OCI-LY7 (cell line): ENCODE results near the gene DSTYK. TPM values are rescaled to one million over a fixed set of nuclear protein-coding genes. Genes with fewer than 3 reads are reported as not detected.

Experiments used
- BruUV-seq: library from RNA; stranded (reverse); fragments of 400-500 nt; replicated peaks from 2 replicates; lab custom pipeline; 2021; lab: Mats Ljungman, UMichigan
- CTCF ChIA-PET: fragments of 300-600 bp; sonication (Branson Sonifier 250); formaldehyde crosslinking; loops from one replicate; lab custom pipeline; 2022; ENCODE audit warnings: antibody characterized with exemption; ENCODE audit not compliant: unreplicated experiment; lab: Charles Lee
- POLR2A ChIA-PET: fragments of 300-600 bp; sonication (Branson Sonifier 250); formaldehyde crosslinking; loops from one replicate; lab custom pipeline; 2022; ENCODE audit warnings: antibody characterized with exemption; lab: Charles Lee
- DNase-seq: peaks from one replicate; pipeline ENCODE4 v3.0.0-alpha.2; 2015; ENCODE audit warnings: low spot score
- H2AFZ ChIP-seq: fragments of 200-600 bp; sonication (generic), shearing (Covaris generic); 2 replicates; pipeline ENCODE4 v1.6.1; 2014; ENCODE audit warnings: mild to moderate bottlenecking, antibody characterized with exemption, low read length, moderate library complexity
- H3K27ac ChIP-seq: fragments of 200-600 bp; sonication (generic); 2 replicates; pipeline ENCODE4 v1.5.1; 2014; ENCODE audit warnings: mixed run types, low read depth, mild to moderate bottlenecking, moderate library complexity, low read length, inconsistent platforms; ENCODE audit not compliant: poor library complexity, severe bottlenecking
- H3K36me3 ChIP-seq: fragments of 200-600 bp; sonication (generic); 2 replicates; pipeline ENCODE4 v1.6.1; 2014; ENCODE audit warnings: mild to moderate bottlenecking, antibody characterized with exemption, low read length, moderate library complexity, mixed read lengths; ENCODE audit not compliant: insufficient read depth
- H3K4me1 ChIP-seq: fragments of 200-600 bp; sonication (generic); 2 replicates; pipeline ENCODE4 v1.5.1; 2014; ENCODE audit warnings: mild to moderate bottlenecking, low read length; ENCODE audit not compliant: insufficient read depth, poor library complexity, severe bottlenecking
- H3K4me2 ChIP-seq: fragments of 200-600 bp; sonication (generic); 2 replicates; pipeline ENCODE4 v1.6.1; 2014; ENCODE audit warnings: mild to moderate bottlenecking, low read length
- H3K4me3 ChIP-seq: fragments of 200-600 bp; sonication (generic); 2 replicates; pipeline ENCODE4 v1.5.1; 2014; ENCODE audit warnings: mild to moderate bottlenecking, low read depth, low read length; ENCODE audit not compliant: poor library complexity, severe bottlenecking
- H3K79me2 ChIP-seq: fragments of 200-600 bp; sonication (generic); 2 replicates; pipeline ENCODE4 v1.6.1; 2016; ENCODE audit warnings: low read depth, mild to moderate bottlenecking, low read length, moderate library complexity, mixed read lengths; ENCODE audit not compliant: insufficient read depth
- H3K9me2 ChIP-seq: fragments of 200-600 bp; sonication (generic); 2 replicates; pipeline ENCODE4 v1.6.1; 2016; ENCODE audit warnings: mild to moderate bottlenecking, low read length, mixed read lengths; ENCODE audit not compliant: insufficient read depth
- H3K9me3 ChIP-seq: fragments of 200-600 bp; sonication (generic); 2 replicates; pipeline ENCODE4 v1.6.1; 2014; ENCODE audit warnings: mild to moderate bottlenecking, mixed run types, low read length, mixed read lengths
- H4K20me1 ChIP-seq: fragments of 200-600 bp; sonication (generic); 2 replicates; pipeline ENCODE4 v1.6.1; 2014; ENCODE audit warnings: mild to moderate bottlenecking, antibody characterized with exemption, low read length, moderate library complexity, mixed read lengths; ENCODE audit not compliant: insufficient read depth
- CTCF ChIP-seq: fragments of 200-600 bp; sonication (generic); conservative IDR thresholded peaks from 2 replicates; pipeline ENCODE4 v1.5.1; 2014; ENCODE audit warnings: mild to moderate bottlenecking, antibody characterized with exemption, low read length, moderate library complexity, mixed read lengths
- EZH2phosphoT487 ChIP-seq: fragments of 200-600 bp; sonication (generic); IDR thresholded peaks from 2 replicates; pipeline ENCODE4 v1.6.1; 2018; ENCODE audit warnings: low read depth, borderline replicate concordance, mild to moderate bottlenecking, mixed run types, antibody characterized with exemption, low read length, moderate library complexity, mixed read lengths
- intact Hi-C: fragments of 100-400 bp; cut with micrococcal nuclease; formaldehyde crosslinking; loops from one replicate; pipeline ENCODE4 v1.10.0; 2022; ENCODE audit not compliant: unreplicated experiment
- total RNA-seq, 2 experiments: library from RNA; depleted of rRNA in 1 of 2; stranded (reverse); fragments of >200 nt in 1 of 2; shearing (Covaris generic) in 1 of 2; gene quantifications; 2 replicates each; pipeline ENCODE4 v1.2.3, GENCODE V29; 2014 to 2022

Gene DSTYK
- total RNA-seq, 2 experiments from 2014 or later = 4.7 to 6.6 TPM

- Histone ChIP-seq H2AFZ (no peak overlapping the region), H3K27ac (no peak overlapping the region), H3K36me3 (peaks cover 81% of the 10 kb centered on the region), H4K20me1 (no peaks in the 10 kb centered on the region), H3K4me3 (no peak overlapping the region), H3K9me3 (no peaks in the 10 kb centered on the region), H3K9me2 (no peaks in the 10 kb centered on the region), H3K4me2 (no peak overlapping the region), H3K4me1 (no peaks in the 10 kb centered on the region), H3K79me2 (peaks cover 12% of the 10 kb centered on the region; the same call in 1 of the 2 replicates)
- ChIA-PET POLR2A (interaction anchor here (0.7 to 3.3 kb wide), 2 partner anchors 10 to 85 kb away, joined by 3 to 22 read pairs; partner anchors contain the start of gene RBBP5), CTCF (no interaction called here)
- intact Hi-C loops = no loop called here
- no peak for DNase-seq
- BruUV-seq = no TSS peak
- TF ChIP-seq CTCF = no peak
- TF ChIP-seq EZH2phosphoT487 = no peak
These were observed 100.1 kb downstream of the DSTYK start for GRCh38 chr1:205111354-205111753.

GRCh38 chr1:205109711-205110110, 101.8 kb downstream of the DSTYK start:
- TF ChIP-seq EZH2phosphoT487 = no peak
- no peak for TF ChIP-seq CTCF
- ChIA-PET CTCF (no interaction called here), POLR2A (interaction anchor here (0.5 to 3.3 kb wide), 5 partner anchors 12 to 124 kb away, joined by 3 to 22 read pairs (median 3); partner anchors contain the start of gene RBBP5)
- Histone ChIP-seq H3K4me3 (no peak overlapping the region), H3K9me3 (no peaks in the 10 kb centered on the region), H3K9me2 (no peaks in the 10 kb centered on the region), H3K79me2 (no peaks in the 10 kb centered on the region), H3K4me2 (no peak overlapping the region), H3K36me3 (peaks cover 85% of the 10 kb centered on the region), H4K20me1 (no peaks in the 10 kb centered on the region), H2AFZ (no peak overlapping the region), H3K4me1 (no peaks in the 10 kb centered on the region), H3K27ac (no peak overlapping the region)
- no TSS peak for BruUV-seq
- no peak for DNase-seq
- intact Hi-C loops = no loop called here

GRCh38 chr1:205109269-205109668, 102.2 kb downstream of the DSTYK start:
- BruUV-seq = no TSS peak
- Histone ChIP-seq H3K4me3 (no peak overlapping the region), H3K9me2 (no peaks in the 10 kb centered on the region), H3K27ac (no peak overlapping the region), H4K20me1 (no peaks in the 10 kb centered on the region), H3K79me2 (no peaks in the 10 kb centered on the region), H3K4me2 (no peak overlapping the region), H3K9me3 (no peaks in the 10 kb centered on the region), H3K4me1 (no peaks in the 10 kb centered on the region), H2AFZ (no peak overlapping the region), H3K36me3 (peaks cover 85% of the 10 kb centered on the region)
- intact Hi-C loops = no loop called here
- ChIA-PET CTCF (no interaction called here), POLR2A (interaction anchor here (0.5 to 3.3 kb wide), 7 partner anchors 13 to 125 kb away, joined by 3 to 22 read pairs (median 3); partner anchors contain the start of gene RBBP5)
- DNase-seq = no peak
- TF ChIP-seq CTCF (no peak), EZH2phosphoT487 (no peak)
